H1 (cell line): Measurements from ENCODE around the gene SLC6A6. TPM values are rescaled to one million over a fixed set of nuclear protein-coding genes. Genes with fewer than 3 reads are reported as not detected.

Experiments used
- CTCF ChIA-PET: fragments of 300-600 bp; sonication (Branson Sonifier 250); formaldehyde crosslinking; loops from one replicate; lab custom pipeline; 2021; ENCODE audit not compliant: partially characterized antibody; lab: Charles Lee
- POLR2A ChIA-PET: fragments of 300-600 bp; sonication (Branson Sonifier 250); formaldehyde crosslinking; loops from one replicate; lab custom pipeline; 2021; ENCODE audit warnings: inconsistent platforms; ENCODE audit not compliant: partially characterized antibody; lab: Charles Lee
- DNase-seq, 2 experiments: peaks; one replicate each; pipeline versions ENCODE4 v3.0.0 to v3.0.0-alpha.2; 2010 to 2022; ENCODE audit warnings: low spot score in 2 of 2, low read depth in 1 of 2, mixed read lengths in 1 of 2
- FAIRE-seq: peaks from 2 replicates; lab custom pipeline; 2011; peaks lifted over from hg19 to GRCh38; lab: Jason Lieb, UNC
- H2AFZ ChIP-seq: 2 replicates; pipeline ENCODE4 v1.8.1; 2012; ENCODE audit warnings: low read length, inconsistent platforms
- H2AK5ac ChIP-seq: 2 replicates; pipeline ENCODE4 v1.6.1; 2013; ENCODE audit warnings: low read depth, low read length
- H2BK120ac ChIP-seq: replicated peaks from 2 replicates; pipeline ENCODE3; 2013; ENCODE audit warnings: low read depth, low read length, inconsistent platforms
- H2BK12ac ChIP-seq: 2 replicates; pipeline ENCODE4 v1.6.1; 2013; ENCODE audit warnings: low read depth, low read length
- H2BK15ac ChIP-seq: 2 replicates; pipeline ENCODE4 v1.6.1; 2013; ENCODE audit warnings: low read length
- H2BK20ac ChIP-seq: 2 replicates; pipeline ENCODE4 v1.6.1; 2013; ENCODE audit warnings: low read length
- H2BK5ac ChIP-seq: 2 replicates; pipeline ENCODE4 v1.6.1; 2013; ENCODE audit warnings: low read depth, low read length
- H3K14ac ChIP-seq: 2 replicates; pipeline ENCODE4 v1.6.1; 2013; ENCODE audit warnings: inconsistent platforms; ENCODE audit not compliant: insufficient read length
- H3K18ac ChIP-seq: 2 replicates; pipeline ENCODE4 v1.6.1; 2013; ENCODE audit warnings: low read length; ENCODE audit errors: extremely low read depth
- H3K23ac ChIP-seq: 2 replicates; pipeline ENCODE4 v1.6.1; 2013; ENCODE audit warnings: inconsistent platforms; ENCODE audit not compliant: insufficient read length
- H3K23me2 ChIP-seq: 2 replicates; pipeline ENCODE4 v1.6.1; 2013; ENCODE audit warnings: low read depth, low read length
- H3K27ac ChIP-seq: 2 replicates; pipeline ENCODE4 v1.6.1; 2011; ENCODE audit warnings: low read depth, low read length, inconsistent platforms
- H3K27me3 ChIP-seq, 4 experiments: replicated peaks in 1 of 4; 1 replicate in 1 of 4; 2 replicates in 3 of 4; pipeline versions ENCODE4 v1.6.1 to v1.8.1; 2011 to 2013; ENCODE audit warnings: low read length in 3 of 4, mild to moderate bottlenecking in 3 of 4, inconsistent platforms in 2 of 4, mixed read lengths in 2 of 4, moderate library complexity in 1 of 4; ENCODE audit not compliant: control insufficient read depth in 3 of 4, insufficient read depth in 3 of 4; ENCODE audit errors: extremely low read depth in 1 of 4
- H3K36me3 ChIP-seq, 4 experiments: 2 replicates each; pipeline versions ENCODE4 v1.6.1 to v1.8.1; 2011 to 2013; ENCODE audit warnings: mild to moderate bottlenecking in 4 of 4, low read length in 3 of 4, moderate library complexity in 2 of 4, control low read depth in 1 of 4, inconsistent platforms in 1 of 4; ENCODE audit not compliant: insufficient read depth in 4 of 4, control insufficient read depth in 2 of 4
- H3K4ac ChIP-seq: replicated peaks from 2 replicates; pipeline ENCODE3; 2013; ENCODE audit warnings: low read length, low read depth, mixed read lengths, inconsistent platforms; ENCODE audit not compliant: insufficient read length
- H3K4me1 ChIP-seq, 4 experiments: replicated peaks in 1 of 4; 1 replicate in 1 of 4; 2 replicates in 3 of 4; pipeline versions ENCODE4 v1.6.1 to v1.8.1; 2011 to 2013; ENCODE audit warnings: low read length in 3 of 4, inconsistent platforms in 2 of 4, mixed read lengths in 1 of 4; ENCODE audit not compliant: insufficient read depth in 4 of 4, control insufficient read depth in 3 of 4
- H3K4me2 ChIP-seq, 2 experiments: 2 replicates each; pipeline versions ENCODE4 v1.6.1 to v1.8.1; 2011 to 2013; ENCODE audit warnings: low read depth in 2 of 2, low read length in 2 of 2, control low read depth in 1 of 2, inconsistent platforms in 1 of 2, mild to moderate bottlenecking in 1 of 2; ENCODE audit not compliant: insufficient read depth in 1 of 2
- H3K4me3 ChIP-seq, 4 experiments: fragments of 200-600, 300-600 bp in 1 of 4; sonication (generic), shearing (Covaris generic), sonication (Bioruptor Twin) in 1 of 4; 2 replicates each; pipeline versions ENCODE4 v1.5.1 to v1.8.1; 2011 to 2016; ENCODE audit warnings: low read length in 4 of 4, low read depth in 3 of 4, control low read depth in 2 of 4, inconsistent platforms in 2 of 4, mild to moderate bottlenecking in 2 of 4, mixed read lengths in 1 of 4, moderate library complexity in 1 of 4; ENCODE audit not compliant: insufficient read depth in 2 of 4; ENCODE audit errors: extremely low read depth in 1 of 4
- H3K56ac ChIP-seq: replicated peaks from 2 replicates; pipeline ENCODE3; 2013; ENCODE audit warnings: low read depth, mild to moderate bottlenecking, mixed read lengths, low read length, inconsistent platforms; ENCODE audit not compliant: insufficient read length
- H3K79me1 ChIP-seq: 2 replicates; pipeline ENCODE4 v1.6.1; 2013; ENCODE audit warnings: low read depth, low read length, control low read depth
- H3K79me2 ChIP-seq, 2 experiments: 2 replicates each; pipeline versions ENCODE4 v1.6.1 to v1.8.1; 2012 to 2013; ENCODE audit warnings: low read length in 2 of 2, mild to moderate bottlenecking in 2 of 2, inconsistent platforms in 1 of 2; ENCODE audit not compliant: insufficient read depth in 2 of 2, control insufficient read depth in 1 of 2
- H3K9ac ChIP-seq, 4 experiments: replicated peaks in 1 of 4; 1 replicate in 1 of 4; 2 replicates in 3 of 4; pipeline versions ENCODE4 v1.6.1 to v1.8.1; 2011 to 2013; ENCODE audit warnings: low read depth in 3 of 4, low read length in 3 of 4, control low read depth in 2 of 4, mild to moderate bottlenecking in 2 of 4, moderate library complexity in 2 of 4, inconsistent platforms in 1 of 4; ENCODE audit errors: extremely low read depth in 1 of 4
- H3K9me3 ChIP-seq, 2 experiments: 2 replicates each; pipeline versions ENCODE4 v1.6.1 to v1.8.1; 2012 to 2013; ENCODE audit warnings: mild to moderate bottlenecking in 2 of 2, moderate library complexity in 2 of 2, control low read depth in 1 of 2, inconsistent platforms in 1 of 2, low read depth in 1 of 2, low read length in 1 of 2, mixed read lengths in 1 of 2; ENCODE audit not compliant: insufficient read depth in 2 of 2
- H4K20me1 ChIP-seq, 2 experiments: replicated peaks in 1 of 2; 2 replicates each; pipeline versions ENCODE3 to v1.8.1; 2011 to 2013; ENCODE audit warnings: inconsistent platforms in 2 of 2, low read length in 2 of 2, mild to moderate bottlenecking in 1 of 2; ENCODE audit not compliant: insufficient read depth in 2 of 2, control insufficient read depth in 1 of 2
- H4K5ac ChIP-seq: 2 replicates; pipeline ENCODE4 v1.6.1; 2013; ENCODE audit warnings: low read length, low read depth, mixed read lengths, inconsistent platforms; ENCODE audit not compliant: insufficient read length
- H4K8ac ChIP-seq: 2 replicates; pipeline ENCODE4 v1.8.0; 2013; ENCODE audit warnings: mild to moderate bottlenecking, moderate library complexity, low read length, inconsistent platforms; ENCODE audit not compliant: insufficient read depth; ENCODE audit errors: extremely low read depth
- H4K91ac ChIP-seq: replicated peaks from 2 replicates; pipeline ENCODE3; 2013; ENCODE audit warnings: low read length, mixed read lengths, inconsistent platforms; ENCODE audit not compliant: insufficient read length
- CBX8 ChIP-seq: fragments of 300-800, 300-1000 bp; sonication (generic); IDR thresholded peaks from 2 replicates; pipeline ENCODE4 v1.7.1; 2016; ENCODE audit warnings: low read depth, low read length, borderline replicate concordance
- CEBPB ChIP-seq: IDR thresholded peaks from 2 replicates; pipeline ENCODE4 v1.6.1; 2012; ENCODE audit warnings: low read depth, low read length
- EGR1 ChIP-seq: IDR thresholded peaks from 2 replicates; pipeline ENCODE4 v1.6.1; 2011; ENCODE audit warnings: low read depth, low read length, borderline replicate concordance
- NANOG ChIP-seq: IDR thresholded peaks from 2 replicates; pipeline ENCODE4 v1.6.1; 2011; ENCODE audit warnings: low read length, low read depth, mild to moderate bottlenecking, inconsistent platforms; ENCODE audit not compliant: insufficient read depth, poor library complexity, severe bottlenecking
- POU5F1 ChIP-seq: IDR thresholded peaks from 2 replicates; pipeline ENCODE4 v1.6.1; 2011; ENCODE audit warnings: low read depth, mild to moderate bottlenecking, low read length, moderate library complexity
- SRF ChIP-seq: IDR thresholded peaks from 2 replicates; pipeline ENCODE4 v1.6.1; 2011; ENCODE audit warnings: mild to moderate bottlenecking, low read depth, low read length, moderate library complexity
- WGBS, 2 experiments: shearing (Covaris generic) in 1 of 2; methylation state at CpG; one replicate each; pipeline versions ENCODE4 v1.1.6 to v1.1.7; 2013 to 2015; ENCODE audit warnings: low lambda C conversion rate in 2 of 2, mixed read lengths in 2 of 2, inconsistent platforms in 1 of 2, low coverage in 1 of 2, missing lambda C conversion rate in 1 of 2; ENCODE audit not compliant: insufficient replicate concordance in 2 of 2, insufficient coverage in 1 of 2, insufficient read length in 1 of 2; ENCODE audit errors: extremely low coverage in 1 of 2, missing lambda C conversion rate in 1 of 2; 5-methylcytosine and 5-hydroxymethylcytosine counted together
- polyA plus RNA-seq, 7 experiments: library from polyadenylated mRNA; depleted of rRNA in 3 of 7; stranded (reverse) in 5 of 7; unstranded in 2 of 7; fragments of >200 nt in 5 of 7; fragments of 200-250 nt in 2 of 7; gene quantifications; 1 replicate in 5 of 7; 2 replicates in 1 of 7; 4 replicates in 1 of 7; pipeline versions ENCODE4 v1.2.1 to v1.2.3, GENCODE V29; 2011 to 2013; ENCODE audit warnings: missing spikeins in 2 of 7, mixed read lengths in 2 of 7
- total RNA-seq: library from RNA; stranded (reverse); fragmentation: NEBNext Ultra II Directional; extraction: Animal tissue kit (Norgen Biotek cat#: 25700); gene quantifications from 2 replicates; pipeline ENCODE4 v1.2.1, GENCODE V29; 2021

Gene SLC6A6
- total and polyA plus RNA-seq, 2 of the 8 experiments (the other 6 are each of a cell fraction or from before 2014, with no cell fraction given), result 66.2 to 144 TPM

DNA sequence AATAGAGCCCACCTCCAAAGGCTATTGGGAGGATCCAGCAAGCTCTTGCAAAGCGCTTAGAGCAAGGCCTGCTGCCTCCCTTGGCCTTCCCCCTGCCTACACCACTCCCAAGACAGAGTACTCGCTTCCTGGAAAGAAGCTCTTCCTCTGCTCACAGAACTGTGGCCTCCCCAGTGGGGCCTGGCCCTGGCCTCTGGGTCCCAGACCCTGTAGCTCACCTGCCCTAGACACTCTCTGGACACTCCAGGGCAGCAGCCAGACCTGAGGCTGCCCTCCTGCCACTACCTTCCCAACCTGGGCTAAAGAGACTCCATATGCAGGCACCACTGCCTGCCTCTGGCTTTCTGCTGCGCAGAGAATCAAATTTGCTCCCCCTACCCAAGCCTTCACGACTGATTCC lies 87.8 kb downstream of the SLC6A6 start:
- H3K18ac ChIP-seq, result no peak overlapping the region
- H2BK120ac ChIP-seq, result no peak overlapping the region
- no peak overlapping the region for H3K27ac ChIP-seq
- 0 out of 2 replicates have a peak overlapping the region, but pooled peaks have one; percentile 4 for H4K8ac ChIP-seq
- H3K9me3 ChIP-seq, result no peaks in the 10 kb centered on the region
- no peaks in the 10 kb centered on the region for H3K79me1 ChIP-seq
- no peak overlapping the region for H2BK5ac ChIP-seq
- no peak overlapping the region for H3K4me2 ChIP-seq
- no peak overlapping the region for H2BK20ac ChIP-seq
- peaks cover 0 to 14% (median 10%) of the 10 kb centered on the region in 4 experiments; a peak in 6 of 8 replicates for H3K36me3 ChIP-seq
- H3K56ac ChIP-seq, result no peak overlapping the region
- WGBS, 2 experiments, result 93% methylated on average over 4 of the region's 4 CpGs; no CpG with 5 or more reads in 1 of the 2 experiments
- H3K9ac ChIP-seq, result no peak overlapping the region
- H3K27me3 ChIP-seq, result no peaks in the 10 kb centered on the region
- H4K20me1 ChIP-seq, result no peaks in the 10 kb centered on the region
- FAIRE-seq (no peak), DNase-seq (no peak)
- no peak overlapping the region for H4K5ac ChIP-seq
- H2BK15ac ChIP-seq, result no peak overlapping the region
- H2AFZ ChIP-seq, result no peak overlapping the region
- no peaks in the 10 kb centered on the region for H3K79me2 ChIP-seq
- CTCF ChIA-PET, result interaction anchor here (1.2 kb wide), 1 partner anchor 23 kb away, joined by 6 read pairs; no protein-coding TSS in a partner anchor
- no peak overlapping the region for H2AK5ac ChIP-seq
- H3K14ac ChIP-seq, result no peak overlapping the region
- no peaks in the 10 kb centered on the region for H3K23me2 ChIP-seq
- no peak overlapping the region for H3K4ac ChIP-seq
- POLR2A ChIA-PET, result interaction anchor here (1.0 kb wide), 1 partner anchor 70 kb away, joined by 3 read pairs; no protein-coding TSS in a partner anchor
- H2BK12ac ChIP-seq, result no peak overlapping the region
- no peak overlapping the region for H3K23ac ChIP-seq
- H4K91ac ChIP-seq, result no peak overlapping the region
- no peak overlapping the region for H3K4me3 ChIP-seq
- TF ChIP-seq CBX8, result no peak
- TF ChIP-seq POU5F1, result no peak
- no peak for TF ChIP-seq SRF
- no peak for TF ChIP-seq NANOG
- no peak for TF ChIP-seq CEBPB
- no peak for TF ChIP-seq EGR1
- no peaks in the 10 kb centered on the region; a peak in 3 of 7 replicates for H3K4me1 ChIP-seq
